Measurements from ENCODE around the gene TFF3.

Gene TFF3

GRCh38 chr21:42343963-42344510, 28.8 kb upstream of the TFF3 start:
- no peak for TF ChIP-seq ZNF561 (tag by site-specific recombination; IDR thresholded peaks at IDR 0.05; ENCODE audit: borderline replicate concordance)
- no peak for TF ChIP-seq ZNF19 (tag by site-specific recombination; IDR thresholded peaks at IDR 0.05; ENCODE audit: low read depth)
- no peak for TF ChIP-seq KLF7 (tag by site-specific recombination; IDR thresholded peaks at IDR 0.05; ENCODE audit: borderline replicate concordance)
- no peak for TF ChIP-seq ZNF664 (tag by site-specific recombination; IDR thresholded peaks at IDR 0.05)
- TF ChIP-seq ZNF704 (tag by site-specific recombination; IDR thresholded peaks at IDR 0.05): no peak
- no peak for TF ChIP-seq ZNF571 (tag by site-specific recombination; IDR thresholded peaks at IDR 0.05)
- H3K27ac ChIP-seq (ENCODE audit: extremely low read depth, low read depth, low read length): no peak overlapping the region
- ChIA-PET CTCF (interaction anchor here (0.5 to 0.9 kb wide), 2 partner anchors 30 to 1347 kb away, joined by 3 read pairs; no protein-coding TSS in a partner anchor), POLR2A (no interaction called here)
- H3K36me3 ChIP-seq (ENCODE audit: control insufficient read depth in 2 of 2, insufficient read depth in 1 of 2, low read length in 2 of 2): no peaks in the 10 kb centered on the region
- no peak overlapping the region for H3K4me3 ChIP-seq (ENCODE audit: low read depth, low read length)
- H3K9me3 ChIP-seq (ENCODE audit: control insufficient read depth, insufficient read depth, low read depth, low read length): no peaks in the 10 kb centered on the region
- no peaks in the 10 kb centered on the region for H3K4me1 ChIP-seq (ENCODE audit: control insufficient read depth, insufficient read depth, low read length)

DNA sequence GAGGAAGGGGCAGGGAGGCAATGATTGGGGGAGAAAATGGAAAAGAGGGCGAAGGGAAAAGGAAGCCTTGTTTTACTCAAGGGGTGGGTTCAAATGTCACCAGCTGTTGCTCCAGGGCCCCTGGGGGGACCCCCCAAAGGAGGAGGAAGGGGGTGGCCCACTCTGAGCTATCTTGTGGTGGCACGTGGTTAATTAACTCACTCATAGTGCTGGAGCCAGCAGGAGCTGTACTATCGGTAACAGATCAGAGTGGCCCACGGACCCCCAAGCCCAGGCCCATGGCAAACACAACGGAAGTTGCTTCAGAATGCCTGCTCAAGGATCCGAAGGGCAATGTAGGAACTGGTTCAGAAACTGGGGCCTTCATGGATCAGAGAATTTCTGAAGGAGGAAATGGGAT, 28.3 kb upstream of the TFF3 start:
- CTCF ChIA-PET: no interaction called here

GRCh38 chr21:42343101-42343500, 27.9 kb upstream of the TFF3 start:
- no peaks in the 10 kb centered on the region for H3K36me3 ChIP-seq (ENCODE audit: control insufficient read depth in 2 of 2, insufficient read depth in 1 of 2, low read length in 2 of 2)
- CTCF ChIA-PET: no interaction called here
- no peak overlapping the region for H3K27ac ChIP-seq (ENCODE audit: extremely low read depth, low read depth, low read length)
- POLR2A ChIA-PET: no interaction called here
- TF ChIP-seq GFI1B (tag by site-specific recombination; IDR thresholded peaks at IDR 0.05) (no peak), ZNF514 (tag by site-specific recombination; IDR thresholded peaks at IDR 0.05) (no peak), KLF16 (tag by site-specific recombination; IDR thresholded peaks at IDR 0.05) (no peak), ZNF184 (tag by site-specific recombination; IDR thresholded peaks at IDR 0.05) (no peak), ZNF354C (tag by site-specific recombination; IDR thresholded peaks at IDR 0.05; ENCODE audit: borderline replicate concordance, low read depth) (no peak), ZNF777 (tag by site-specific recombination; IDR thresholded peaks at IDR 0.05; ENCODE audit: borderline replicate concordance) (no peak), ZNF37A (tag by site-specific recombination; IDR thresholded peaks at IDR 0.05) (no peak), ZNF596 (tag by site-specific recombination; IDR thresholded peaks at IDR 0.05) (no peak), ZNF335 (tag by site-specific recombination; conservative IDR thresholded peaks at IDR 0.05) (no peak), ZIC2 (tag by site-specific recombination; IDR thresholded peaks at IDR 0.05) (no peak), ZBTB21 (tag by site-specific recombination; IDR thresholded peaks at IDR 0.05) (no peak), ZNF529 (tag by site-specific recombination; IDR thresholded peaks at IDR 0.05; ENCODE audit: insufficient replicate concordance) (no peak)
- TF ChIP-seq, protein P1, sequence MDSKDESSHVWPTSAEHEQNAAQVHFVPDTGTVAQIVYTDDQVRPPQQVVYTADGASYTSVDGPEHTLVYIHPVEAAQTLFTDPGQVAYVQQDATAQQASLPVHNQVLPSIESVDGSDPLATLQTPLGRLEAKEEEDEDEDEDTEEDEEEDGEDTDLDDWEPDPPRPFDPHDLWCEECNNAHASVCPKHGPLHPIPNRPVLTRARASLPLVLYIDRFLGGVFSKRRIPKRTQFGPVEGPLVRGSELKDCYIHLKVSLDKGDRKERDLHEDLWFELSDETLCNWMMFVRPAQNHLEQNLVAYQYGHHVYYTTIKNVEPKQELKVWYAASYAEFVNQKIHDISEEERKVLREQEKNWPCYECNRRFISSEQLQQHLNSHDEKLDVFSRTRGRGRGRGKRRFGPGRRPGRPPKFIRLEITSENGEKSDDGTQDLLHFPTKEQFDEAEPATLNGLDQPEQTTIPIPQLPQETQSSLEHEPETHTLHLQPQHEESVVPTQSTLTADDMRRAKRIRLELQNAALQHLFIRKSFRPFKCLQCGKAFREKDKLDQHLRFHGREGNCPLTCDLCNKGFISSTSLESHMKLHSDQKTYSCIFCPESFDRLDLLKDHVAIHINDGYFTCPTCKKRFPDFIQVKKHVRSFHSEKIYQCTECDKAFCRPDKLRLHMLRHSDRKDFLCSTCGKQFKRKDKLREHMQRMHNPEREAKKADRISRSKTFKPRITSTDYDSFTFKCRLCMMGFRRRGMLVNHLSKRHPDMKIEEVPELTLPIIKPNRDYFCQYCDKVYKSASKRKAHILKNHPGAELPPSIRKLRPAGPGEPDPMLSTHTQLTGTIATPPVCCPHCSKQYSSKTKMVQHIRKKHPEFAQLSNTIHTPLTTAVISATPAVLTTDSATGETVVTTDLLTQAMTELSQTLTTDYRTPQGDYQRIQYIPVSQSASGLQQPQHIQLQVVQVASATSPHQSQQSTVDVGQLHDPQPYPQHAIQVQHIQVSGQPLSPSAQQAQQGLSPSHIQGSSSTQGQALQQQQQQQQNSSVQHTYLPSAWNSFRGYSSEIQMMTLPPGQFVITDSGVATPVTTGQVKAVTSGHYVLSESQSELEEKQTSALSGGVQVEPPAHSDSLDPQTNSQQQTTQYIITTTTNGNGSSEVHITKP (tag by site-specific recombination; IDR thresholded peaks at IDR 0.05): no peak
- TF ChIP-seq, protein P2, sequence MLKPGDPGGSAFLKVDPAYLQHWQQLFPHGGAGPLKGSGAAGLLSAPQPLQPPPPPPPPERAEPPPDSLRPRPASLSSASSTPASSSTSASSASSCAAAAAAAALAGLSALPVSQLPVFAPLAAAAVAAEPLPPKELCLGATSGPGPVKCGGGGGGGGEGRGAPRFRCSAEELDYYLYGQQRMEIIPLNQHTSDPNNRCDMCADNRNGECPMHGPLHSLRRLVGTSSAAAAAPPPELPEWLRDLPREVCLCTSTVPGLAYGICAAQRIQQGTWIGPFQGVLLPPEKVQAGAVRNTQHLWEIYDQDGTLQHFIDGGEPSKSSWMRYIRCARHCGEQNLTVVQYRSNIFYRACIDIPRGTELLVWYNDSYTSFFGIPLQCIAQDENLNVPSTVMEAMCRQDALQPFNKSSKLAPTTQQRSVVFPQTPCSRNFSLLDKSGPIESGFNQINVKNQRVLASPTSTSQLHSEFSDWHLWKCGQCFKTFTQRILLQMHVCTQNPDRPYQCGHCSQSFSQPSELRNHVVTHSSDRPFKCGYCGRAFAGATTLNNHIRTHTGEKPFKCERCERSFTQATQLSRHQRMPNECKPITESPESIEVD (tag by site-specific recombination; IDR thresholded peaks at IDR 0.05): no peak
- no peak overlapping the region for H3K4me3 ChIP-seq (ENCODE audit: low read depth, low read length)
- no peaks in the 10 kb centered on the region for H3K9me3 ChIP-seq (ENCODE audit: control insufficient read depth, insufficient read depth, low read depth, low read length)
- H3K4me1 ChIP-seq (ENCODE audit: control insufficient read depth, insufficient read depth, low read length): no peaks in the 10 kb centered on the region

More for the DNA sequence above, 28.3 kb upstream of the TFF3 start:
- Histone ChIP-seq H3K4me1 (ENCODE audit: control insufficient read depth, insufficient read depth, low read length) (no peaks in the 10 kb centered on the region), H3K4me3 (ENCODE audit: low read depth, low read length) (no peak overlapping the region), H3K27ac (ENCODE audit: extremely low read depth, low read depth, low read length) (no peak overlapping the region), H3K36me3 (ENCODE audit: control insufficient read depth in 2 of 2, insufficient read depth in 1 of 2, low read length in 2 of 2) (no peaks in the 10 kb centered on the region), H3K9me3 (ENCODE audit: control insufficient read depth, insufficient read depth, low read depth, low read length) (no peaks in the 10 kb centered on the region)
- POLR2A ChIA-PET: no interaction called here
- TF ChIP-seq ZNF341 (tag by site-specific recombination; IDR thresholded peaks at IDR 0.05; ENCODE audit: low read depth): no peak
- TF ChIP-seq SP3 (tag by site-specific recombination; IDR thresholded peaks at IDR 0.05): no peak
- TF ChIP-seq ZNF555 (tag by site-specific recombination; conservative IDR thresholded peaks at IDR 0.05): no peak
- TF ChIP-seq ZEB2 (tag by site-specific recombination; IDR thresholded peaks at IDR 0.05): no peak
- no peak for TF ChIP-seq WT1 (tag by site-specific recombination; IDR thresholded peaks at IDR 0.05)
- TF ChIP-seq KLF8 (tag by site-specific recombination; IDR thresholded peaks at IDR 0.05): no peak
